Right renal cortex interstitium (tissue), 3 donors: ENCODE results near the gene PTMS. TPM values are rescaled to one million over a fixed set of nuclear protein-coding genes. Genes with fewer than 3 reads are reported as not detected.
A peak's percentile ranks its signal among the peaks of the same experiment; 100 is the strongest.

Experiments
- DNase-seq, 3 donors: peaks; one replicate each; pipeline ENCODE4 v3.0.0-alpha.2; 2013; ENCODE audit warnings: low read depth in 3 of 3, low spot score in 2 of 3
- polyA plus RNA-seq, 3 donors: library from polyadenylated mRNA; unstranded; fragments of 120-200 nt; gene quantifications; one replicate each; pipeline ENCODE4 v1.2.1, GENCODE V29; 2013; ENCODE audit not compliant: insufficient read length in 3 of 3

Gene PTMS
- polyA plus RNA-seq, 3 donors: 498 to 577 (median 564) TPM

DNA sequence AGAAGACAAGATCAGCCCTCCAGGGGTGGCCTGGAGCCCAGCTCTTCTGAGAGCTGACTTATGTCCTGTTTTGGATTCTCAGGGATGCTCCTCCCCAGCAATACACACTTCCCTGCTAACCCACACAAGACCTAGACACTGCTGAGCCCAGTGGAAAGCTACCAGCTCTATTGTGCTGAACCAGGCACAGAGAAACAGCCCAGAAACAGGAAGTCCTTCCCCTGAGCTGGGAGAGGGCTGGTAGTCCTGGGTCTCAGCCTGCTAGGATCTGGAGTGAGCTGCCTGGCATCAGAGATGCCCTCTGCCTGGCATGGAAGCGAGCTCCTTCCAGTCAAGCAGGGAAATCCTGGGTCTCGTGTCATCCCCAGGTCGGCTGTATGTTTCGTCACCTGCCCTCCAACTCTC is 4.9 kb downstream of the PTMS start:
- no peak for DNase-seq

DNA sequence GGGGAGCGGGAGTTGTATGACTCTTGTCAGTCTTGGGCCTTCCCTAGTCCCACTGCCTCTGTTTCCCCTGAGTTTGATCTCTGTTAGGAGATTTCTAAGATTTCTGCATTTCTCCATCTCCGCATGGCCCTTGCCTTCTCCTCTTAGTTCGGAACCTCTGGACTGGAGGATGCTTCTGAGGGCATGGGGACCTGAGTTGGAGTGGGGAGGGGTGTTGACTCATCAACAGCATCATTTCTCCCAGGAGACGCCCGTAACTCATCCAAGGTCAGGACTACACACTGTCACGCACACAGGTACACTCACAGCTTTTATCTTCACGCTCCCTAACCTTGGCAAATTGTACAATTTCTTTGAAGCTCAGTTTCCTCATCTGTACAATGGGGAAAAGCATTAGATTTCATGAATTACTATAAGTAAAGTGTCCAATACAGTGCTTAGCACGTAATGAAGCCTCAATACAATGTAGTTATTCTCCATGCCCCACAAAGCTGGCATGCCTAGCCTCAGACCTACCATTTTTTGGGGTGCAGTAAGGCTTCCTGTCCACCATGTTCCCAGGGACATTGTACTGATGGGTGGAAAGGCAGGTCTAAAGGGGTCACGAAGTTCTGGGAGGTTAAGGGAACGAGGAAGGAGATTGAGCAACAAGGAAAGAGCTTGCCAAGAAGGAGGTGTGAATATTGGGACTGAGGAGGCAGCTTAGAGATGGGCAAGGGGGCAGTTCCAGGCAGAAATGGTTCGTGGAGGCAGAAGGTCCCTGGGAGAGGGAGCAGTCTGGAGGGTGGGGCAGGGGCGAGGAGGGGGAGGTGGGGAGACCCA is 5.6 kb downstream of the PTMS start:
- no peak for DNase-seq

DNA sequence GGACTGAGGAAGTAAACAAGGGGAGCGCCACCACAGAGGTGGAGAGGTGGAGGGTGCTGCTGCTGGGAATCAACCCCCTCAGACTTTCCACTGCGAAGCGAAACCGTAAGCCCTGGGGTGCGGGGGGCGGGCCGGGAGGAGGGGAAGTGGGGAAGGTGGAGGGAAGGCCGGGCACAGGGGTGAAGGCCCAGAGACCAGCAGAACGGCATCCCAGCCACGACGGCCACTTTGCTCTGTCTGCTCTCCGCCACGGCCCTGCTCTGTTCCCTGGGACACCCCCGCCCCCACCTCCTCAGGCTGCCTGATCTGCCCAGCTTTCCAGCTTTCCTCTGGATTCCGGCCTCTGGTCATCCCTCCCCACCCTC is 6.2 kb downstream of the PTMS start, which contains the start of gene LAG3:
TSS of gene LAG3 (plus strand) at position 190 of the 365 bp plus-strand sequence. CDS start 333 bp downstream, outside the sequence.
- no peak for DNase-seq

DNA sequence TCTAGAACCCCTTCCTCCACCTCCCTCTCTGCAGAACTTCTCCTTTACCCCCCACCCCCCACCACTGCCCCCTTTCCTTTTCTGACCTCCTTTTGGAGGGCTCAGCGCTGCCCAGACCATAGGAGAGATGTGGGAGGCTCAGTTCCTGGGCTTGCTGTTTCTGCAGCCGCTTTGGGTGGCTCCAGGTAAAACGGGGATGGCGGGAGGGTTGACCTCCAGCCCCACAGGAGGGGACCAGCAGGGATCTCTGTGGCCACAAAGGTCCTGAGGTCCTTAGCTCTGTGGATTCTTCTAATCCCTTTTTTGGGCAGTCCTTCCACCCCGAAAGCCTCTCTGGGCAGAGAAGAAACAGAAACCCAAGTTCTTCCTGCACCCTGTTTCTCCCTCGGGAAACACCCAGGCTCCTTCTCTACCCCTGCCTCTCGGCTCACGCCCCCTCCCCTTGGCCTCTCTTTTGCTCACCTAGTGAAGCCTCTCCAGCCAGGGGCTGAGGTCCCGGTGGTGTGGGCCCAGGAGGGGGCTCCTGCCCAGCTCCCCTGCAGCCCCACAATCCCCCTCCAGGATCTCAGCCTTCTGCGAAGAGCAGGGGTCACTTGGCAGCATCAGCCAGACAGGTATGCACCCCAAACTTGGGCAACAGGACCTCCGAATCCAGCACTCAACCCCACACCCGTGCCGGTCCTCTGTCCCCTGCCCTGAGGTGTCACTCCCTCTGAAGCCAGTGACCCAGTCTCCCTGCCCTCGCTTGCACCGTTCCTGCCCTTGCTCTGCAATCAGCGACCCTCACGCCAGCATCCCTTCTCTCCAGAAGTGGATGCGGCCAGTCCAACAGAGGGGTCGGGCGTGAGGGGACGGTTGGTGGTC is 6.8 kb downstream of the PTMS start:
- no peak for DNase-seq

DNA sequence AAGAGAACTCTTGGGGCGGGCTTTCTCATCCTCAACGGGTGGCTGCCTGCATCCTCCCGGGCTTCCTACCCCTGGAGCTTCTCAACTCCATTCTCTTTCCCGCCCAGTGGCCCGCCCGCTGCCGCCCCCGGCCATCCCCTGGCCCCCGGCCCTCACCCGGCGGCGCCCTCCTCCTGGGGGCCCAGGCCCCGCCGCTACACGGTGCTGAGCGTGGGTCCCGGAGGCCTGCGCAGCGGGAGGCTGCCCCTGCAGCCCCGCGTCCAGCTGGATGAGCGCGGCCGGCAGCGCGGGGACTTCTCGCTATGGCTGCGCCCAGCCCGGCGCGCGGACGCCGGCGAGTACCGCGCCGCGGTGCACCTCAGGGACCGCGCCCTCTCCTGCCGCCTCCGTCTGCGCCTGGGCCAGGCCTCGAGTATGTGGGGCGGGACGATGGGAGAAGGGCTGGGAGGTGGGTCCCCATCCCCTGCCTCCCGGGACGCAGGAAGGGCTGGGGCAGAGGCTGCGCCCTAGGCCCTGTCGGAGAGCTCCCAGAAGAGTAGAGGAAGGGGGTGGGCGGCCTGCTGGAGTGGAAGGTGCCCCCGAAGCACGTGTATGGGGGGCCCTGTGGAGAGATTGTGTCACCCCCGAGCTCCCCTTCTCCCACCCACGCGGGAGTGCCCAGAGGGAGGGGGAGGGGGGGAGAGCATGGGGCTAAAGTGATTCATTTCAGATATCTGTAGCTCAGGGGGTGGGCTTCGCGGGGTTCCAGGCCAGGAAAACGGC is 7.6 kb downstream of the PTMS start:
- DNase-seq: no peak

DNA sequence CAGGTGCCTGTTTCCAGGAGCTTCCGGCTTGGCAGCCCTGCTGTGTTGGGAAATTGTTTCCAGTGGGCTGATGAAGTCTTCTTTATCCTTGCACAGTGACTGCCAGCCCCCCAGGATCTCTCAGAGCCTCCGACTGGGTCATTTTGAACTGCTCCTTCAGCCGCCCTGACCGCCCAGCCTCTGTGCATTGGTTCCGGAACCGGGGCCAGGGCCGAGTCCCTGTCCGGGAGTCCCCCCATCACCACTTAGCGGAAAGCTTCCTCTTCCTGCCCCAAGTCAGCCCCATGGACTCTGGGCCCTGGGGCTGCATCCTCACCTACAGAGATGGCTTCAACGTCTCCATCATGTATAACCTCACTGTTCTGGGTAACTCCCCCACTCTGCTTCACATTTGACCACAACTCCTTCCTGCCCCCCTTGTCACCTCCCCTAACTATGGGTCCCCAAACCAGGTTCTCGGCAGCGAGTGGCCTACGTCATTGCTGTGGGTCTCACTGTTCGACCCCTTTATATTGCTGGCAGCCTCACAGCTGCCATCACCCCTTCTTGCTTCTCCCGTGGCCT is 8.4 kb downstream of the PTMS start:
- no peak for DNase-seq

DNA sequence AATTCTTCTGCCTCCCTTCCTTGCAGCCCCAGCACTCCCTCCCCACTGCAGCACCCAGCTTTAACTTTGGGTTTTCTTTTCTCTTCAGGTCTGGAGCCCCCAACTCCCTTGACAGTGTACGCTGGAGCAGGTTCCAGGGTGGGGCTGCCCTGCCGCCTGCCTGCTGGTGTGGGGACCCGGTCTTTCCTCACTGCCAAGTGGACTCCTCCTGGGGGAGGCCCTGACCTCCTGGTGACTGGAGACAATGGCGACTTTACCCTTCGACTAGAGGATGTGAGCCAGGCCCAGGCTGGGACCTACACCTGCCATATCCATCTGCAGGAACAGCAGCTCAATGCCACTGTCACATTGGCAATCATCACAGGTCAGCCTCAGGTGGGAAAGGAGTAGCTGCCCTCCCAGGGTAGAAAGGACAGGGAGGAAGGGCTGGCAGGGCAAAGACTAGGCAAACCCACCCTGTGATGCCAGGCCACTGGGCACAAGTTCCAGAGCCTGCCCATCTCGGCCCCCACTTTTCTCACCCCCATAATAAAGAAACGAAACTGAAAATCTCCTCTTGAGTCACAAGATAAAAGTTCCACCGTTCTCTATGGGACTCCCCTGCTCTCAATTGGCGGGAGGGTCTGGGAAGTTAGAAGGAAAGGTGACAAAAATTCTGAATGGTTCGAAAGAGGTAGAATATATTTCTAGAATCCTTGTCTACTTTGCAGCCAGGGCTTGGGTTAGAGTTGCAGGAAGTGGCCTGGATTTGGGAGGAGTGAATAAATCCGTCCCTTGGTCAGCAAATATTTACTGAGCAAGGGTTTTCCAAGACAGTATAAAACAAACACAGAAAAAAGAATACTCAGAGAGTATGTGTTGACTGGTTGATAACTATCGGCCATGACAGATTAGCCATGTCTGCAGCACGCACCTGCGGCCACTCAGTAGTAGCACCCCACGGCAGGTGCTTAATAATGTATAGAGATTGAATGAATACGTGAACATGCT is 9.3 kb downstream of the PTMS start:
- DNase-seq: no peak

DNA sequence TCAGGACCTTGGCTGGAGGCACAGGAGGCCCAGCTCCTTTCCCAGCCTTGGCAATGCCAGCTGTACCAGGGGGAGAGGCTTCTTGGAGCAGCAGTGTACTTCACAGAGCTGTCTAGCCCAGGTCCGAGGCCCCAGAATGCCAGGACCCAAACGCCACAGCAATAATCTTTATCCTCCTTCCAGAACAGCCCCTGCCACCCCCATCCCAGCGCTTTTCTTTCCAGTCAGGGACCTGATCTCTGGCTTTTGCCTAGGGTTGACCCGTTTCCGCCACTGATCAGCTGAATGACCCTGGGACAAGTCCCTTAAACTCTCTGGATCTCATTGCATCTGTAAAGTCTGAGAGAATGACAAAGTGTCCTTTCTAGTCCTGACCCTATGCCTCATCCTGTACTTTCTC is 11.2 kb downstream of the PTMS start:
- DNase-seq: no peak

DNA sequence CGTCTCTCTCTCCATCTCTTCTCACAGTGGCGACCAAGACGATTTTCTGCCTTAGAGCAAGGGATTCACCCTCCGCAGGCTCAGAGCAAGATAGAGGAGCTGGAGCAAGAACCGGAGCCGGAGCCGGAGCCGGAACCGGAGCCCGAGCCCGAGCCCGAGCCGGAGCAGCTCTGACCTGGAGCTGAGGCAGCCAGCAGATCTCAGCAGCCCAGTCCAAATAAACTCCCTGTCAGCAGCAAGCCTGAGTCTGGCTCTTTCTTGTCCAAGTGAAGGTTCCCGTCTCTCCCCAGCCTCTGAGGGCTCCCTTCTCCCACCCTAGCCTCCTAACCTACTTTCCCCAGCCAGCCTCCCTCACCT is 12.0 kb downstream of the PTMS start:
- no peak for DNase-seq

DNA sequence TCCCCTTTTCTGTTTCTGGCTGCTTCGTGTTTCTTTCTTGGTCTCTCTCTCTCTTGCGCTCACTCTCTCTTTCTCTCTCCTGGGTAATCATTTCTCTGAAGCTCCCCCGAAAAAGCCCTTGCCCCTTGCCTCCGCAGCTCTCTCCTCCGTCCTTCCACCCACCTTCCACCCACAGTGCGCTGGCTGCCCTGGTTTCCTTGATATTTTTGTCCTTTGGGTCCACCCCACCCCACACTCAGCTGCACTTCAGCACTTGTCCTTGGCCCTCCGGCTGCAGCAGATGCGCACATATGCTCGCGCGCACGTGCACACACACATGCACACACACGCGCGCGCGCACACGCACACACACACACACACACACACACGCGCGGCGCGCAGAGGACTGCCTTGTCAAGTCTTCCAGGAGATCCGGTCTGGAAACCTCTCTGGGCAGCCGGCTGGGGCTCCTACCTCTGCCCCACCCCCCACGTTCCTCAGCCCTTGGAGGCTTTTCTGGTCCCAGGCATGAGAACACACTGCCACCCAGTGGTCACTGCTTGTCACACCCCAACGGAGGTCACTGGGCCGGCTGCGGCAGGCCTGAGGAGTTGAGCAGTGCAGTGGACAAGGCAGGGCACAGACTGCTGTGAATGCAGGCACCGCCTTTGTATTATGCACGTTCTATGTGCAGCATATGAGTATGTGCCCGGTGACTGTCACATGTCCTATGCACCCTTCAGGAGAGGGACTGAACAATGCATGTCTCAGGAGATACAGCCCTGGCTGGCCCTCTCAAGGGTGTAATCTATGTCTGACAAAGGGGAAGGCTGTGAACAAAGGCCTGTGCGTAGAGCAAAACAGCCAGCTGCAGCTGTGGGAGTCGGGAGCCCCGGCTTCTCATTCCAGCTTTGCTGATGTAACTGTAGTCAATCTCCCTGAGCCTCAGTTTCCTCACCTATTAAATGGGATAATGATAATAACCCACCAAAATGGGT is 12.7 kb downstream of the PTMS start:
- DNase-seq: peak; percentile 89 to 92 (median 90)

DNA sequence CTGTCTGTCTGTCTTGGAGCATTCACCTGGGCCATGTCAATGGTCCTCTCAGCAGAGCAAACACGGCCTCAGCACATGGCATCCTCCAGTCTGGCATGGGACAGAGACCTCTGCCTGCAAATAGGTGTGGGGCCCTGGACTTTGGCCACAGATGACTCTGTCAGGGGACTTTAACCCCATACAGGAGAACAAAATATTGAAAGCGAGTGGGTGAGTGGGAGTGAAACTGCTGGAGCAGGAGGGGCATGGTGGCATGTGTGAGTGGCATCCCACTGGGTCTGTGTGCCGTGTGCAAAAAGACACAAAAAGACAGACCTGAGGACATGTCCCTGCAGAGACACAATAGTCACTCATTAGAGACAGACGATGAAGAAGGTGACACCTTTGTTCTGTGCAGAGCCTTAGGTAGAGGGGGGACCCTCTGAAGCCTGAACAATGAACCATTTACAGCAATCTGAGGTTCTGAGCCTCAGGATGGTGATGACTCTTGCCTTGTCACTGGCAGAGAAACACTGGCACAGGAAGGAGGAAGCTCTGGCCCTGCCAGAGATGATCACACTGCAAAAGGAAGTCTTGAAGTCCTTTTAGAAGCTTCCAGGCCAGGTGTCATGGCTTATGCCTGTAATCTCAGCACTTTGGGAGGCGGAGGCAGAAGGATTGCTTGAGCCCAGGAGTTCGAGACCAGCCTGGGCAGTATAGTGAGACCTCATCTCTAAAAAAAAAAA is 13.7 kb downstream of the PTMS start:
- DNase-seq: no peak

DNA sequence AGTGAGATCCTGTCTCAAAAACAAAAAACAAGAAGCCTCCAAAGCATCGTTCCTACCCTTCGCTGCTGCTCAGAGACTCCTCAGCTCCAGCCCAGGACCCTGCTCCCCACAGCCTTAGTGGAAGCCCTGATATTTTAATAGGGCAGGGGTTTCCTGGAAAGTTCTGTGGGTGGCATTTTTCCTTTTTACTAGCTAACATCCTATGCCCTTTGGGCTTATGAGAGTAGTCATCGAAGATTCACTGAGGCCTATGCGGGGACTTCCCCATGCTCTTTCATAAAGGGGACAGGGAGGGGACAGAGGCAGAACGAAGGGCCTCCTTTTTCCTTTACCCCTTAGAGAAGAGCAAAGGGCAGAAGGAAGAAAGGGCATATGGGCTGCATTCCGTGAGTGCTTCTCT is 14.4 kb downstream of the PTMS start:
- no peak for DNase-seq

DNA sequence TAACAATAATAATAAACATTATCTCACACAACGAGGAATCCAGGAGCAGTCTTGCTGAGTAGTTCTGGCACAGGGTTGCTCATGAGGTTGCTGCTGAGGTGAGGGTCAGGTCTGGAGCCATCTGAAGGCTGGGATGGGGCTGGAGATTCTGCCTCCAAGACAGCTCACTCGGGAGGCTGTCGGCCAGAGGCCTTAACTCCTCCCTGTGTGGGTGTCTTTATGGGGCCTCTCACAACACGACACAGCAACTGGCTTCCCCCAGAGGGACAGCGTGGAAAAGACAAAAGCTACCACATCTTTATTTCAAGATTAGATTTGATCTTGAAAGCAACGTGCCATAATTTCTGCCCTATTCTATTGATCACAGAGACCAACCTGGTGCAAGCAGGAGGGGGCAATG is 16.0 kb downstream of the PTMS start:
- no peak for DNase-seq

DNA sequence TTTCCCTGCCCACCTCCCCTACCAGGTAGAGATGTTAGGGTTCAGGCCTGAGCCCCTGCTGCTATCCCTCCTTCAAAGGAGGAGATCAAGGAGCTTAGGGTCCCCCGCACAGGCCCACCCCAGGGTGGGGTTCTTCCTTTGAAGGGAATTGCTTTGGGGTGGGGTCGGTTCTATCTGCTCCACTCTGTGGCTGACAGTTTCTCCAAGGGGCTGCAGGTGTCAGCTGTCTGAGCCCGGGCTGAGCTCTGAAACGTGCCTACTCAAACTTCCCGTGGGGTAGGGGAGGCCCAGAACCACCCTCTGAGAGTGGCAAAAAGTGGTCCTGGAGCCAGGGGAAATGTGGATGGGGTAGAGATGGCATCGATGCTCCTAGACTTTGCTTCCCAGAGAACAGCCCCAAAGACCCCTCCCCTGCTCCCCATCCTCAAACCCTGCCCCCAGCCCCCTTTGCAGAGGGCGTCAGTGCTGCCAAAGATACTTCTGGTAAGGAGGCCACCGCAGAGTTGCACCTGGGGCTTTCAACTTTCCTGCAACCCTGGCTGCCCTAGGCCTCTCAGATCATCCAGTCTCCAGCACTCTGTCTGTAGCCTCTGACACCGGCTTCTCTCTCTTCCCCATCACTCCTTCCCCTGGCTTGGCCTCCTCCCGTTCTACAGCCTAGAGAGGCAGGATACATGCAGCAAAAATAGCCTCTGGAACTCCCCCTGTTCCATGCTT is 16.8 kb downstream of the PTMS start:
- DNase-seq: no peak

DNA sequence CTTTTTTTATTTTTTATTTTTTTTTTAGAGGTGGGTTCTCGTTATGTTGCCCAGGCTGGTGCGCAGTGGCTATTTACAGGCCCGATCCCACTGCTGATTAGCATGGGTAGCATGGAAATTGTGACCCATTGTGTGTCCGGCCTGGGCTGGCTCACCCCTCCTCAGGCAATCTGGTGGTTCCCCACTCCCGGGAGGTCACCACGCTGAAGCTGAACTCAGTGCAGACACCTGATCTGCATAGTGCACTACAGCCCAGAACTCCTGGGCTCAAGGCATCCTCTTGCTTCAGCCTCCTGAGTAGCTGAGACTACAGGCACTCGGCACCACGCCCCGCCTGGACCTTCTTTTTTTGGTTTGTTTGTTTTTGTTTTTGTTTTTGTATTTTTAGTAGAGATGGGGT is 17.7 kb downstream of the PTMS start:
- no peak for DNase-seq

DNA sequence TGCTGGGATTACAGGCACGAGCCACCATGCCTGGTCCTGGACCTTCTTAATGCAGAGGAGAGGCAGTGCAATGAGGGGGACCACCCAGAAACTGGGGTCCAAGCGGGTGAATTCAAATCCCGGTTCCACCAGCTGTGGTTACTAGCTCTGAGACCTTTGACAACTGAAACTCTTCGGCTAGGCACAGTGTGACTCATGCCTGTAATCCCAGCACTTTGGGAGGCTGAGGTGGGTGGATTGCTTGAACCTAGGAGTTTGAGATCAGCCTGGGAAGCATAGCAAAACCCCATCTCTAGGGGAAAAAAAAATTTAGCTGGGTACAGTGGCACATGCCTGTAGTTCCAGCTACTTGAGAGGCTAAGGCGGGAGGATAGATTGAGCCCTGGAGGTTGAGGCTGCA is 18.1 kb downstream of the PTMS start:
- no peak for DNase-seq

DNA sequence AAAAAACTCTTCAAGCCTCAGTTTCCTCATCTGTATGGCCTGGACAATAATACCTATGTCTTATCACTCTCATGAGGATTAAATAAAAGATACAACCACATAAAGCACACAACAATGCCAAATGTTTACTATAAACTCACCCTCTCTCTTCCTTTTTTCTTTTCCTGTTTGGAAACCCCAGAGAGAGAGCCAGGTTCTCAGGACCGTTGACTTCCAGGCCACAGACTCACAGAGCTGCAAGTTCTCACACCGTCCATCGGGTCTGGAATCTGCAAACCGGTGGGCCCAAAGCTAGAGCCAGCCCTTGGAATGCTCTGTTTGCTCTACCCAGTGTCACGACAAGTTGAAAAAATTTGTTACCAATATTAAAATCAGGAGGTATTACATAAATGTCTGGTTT is 18.6 kb downstream of the PTMS start:
- DNase-seq: no peak
